ENCODE measurements around the gene HAL. TPM values are rescaled to one million over a fixed set of nuclear protein-coding genes. Genes with fewer than 3 reads are reported as not detected.

HAL gene
- total RNA-seq, 4 donors from 2014 or later, result 1.3 to 1.9 TPM; not detected in 2

- intact Hi-C loops (cut with DNase I), result no loop called here
- Histone ChIP-seq H3K4me3 (replicated peaks in 1 of 3) (no peak overlapping the region), H3K9me3 (no peaks in the 10 kb centered on the region), H3K27me3 (no peaks in the 10 kb centered on the region), H3K27ac (no peak overlapping the region), H3K4me1 (no peaks in the 10 kb centered on the region), H3K36me3 (peaks cover 37 to 44% of the 10 kb centered on the region in 2 donors)
- TF ChIP-seq POLR2A (IDR thresholded peaks at IDR 0.05), result no peak
- TF ChIP-seq, protein P1, sequence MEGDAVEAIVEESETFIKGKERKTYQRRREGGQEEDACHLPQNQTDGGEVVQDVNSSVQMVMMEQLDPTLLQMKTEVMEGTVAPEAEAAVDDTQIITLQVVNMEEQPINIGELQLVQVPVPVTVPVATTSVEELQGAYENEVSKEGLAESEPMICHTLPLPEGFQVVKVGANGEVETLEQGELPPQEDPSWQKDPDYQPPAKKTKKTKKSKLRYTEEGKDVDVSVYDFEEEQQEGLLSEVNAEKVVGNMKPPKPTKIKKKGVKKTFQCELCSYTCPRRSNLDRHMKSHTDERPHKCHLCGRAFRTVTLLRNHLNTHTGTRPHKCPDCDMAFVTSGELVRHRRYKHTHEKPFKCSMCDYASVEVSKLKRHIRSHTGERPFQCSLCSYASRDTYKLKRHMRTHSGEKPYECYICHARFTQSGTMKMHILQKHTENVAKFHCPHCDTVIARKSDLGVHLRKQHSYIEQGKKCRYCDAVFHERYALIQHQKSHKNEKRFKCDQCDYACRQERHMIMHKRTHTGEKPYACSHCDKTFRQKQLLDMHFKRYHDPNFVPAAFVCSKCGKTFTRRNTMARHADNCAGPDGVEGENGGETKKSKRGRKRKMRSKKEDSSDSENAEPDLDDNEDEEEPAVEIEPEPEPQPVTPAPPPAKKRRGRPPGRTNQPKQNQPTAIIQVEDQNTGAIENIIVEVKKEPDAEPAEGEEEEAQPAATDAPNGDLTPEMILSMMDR (IDR thresholded peaks at IDR 0.05), result no peak
- WGBS, 2 donors, result 93% methylated on average over 3 of the region's 3 CpGs
- no peak for DNase-seq
Observed at GRCh38 chr12:96014943-96015599, 18.9 kb upstream of the HAL start.

GRCh38 chr12:96007729-96008128 is 11.6 kb upstream of the HAL start:
- 57 to 71% methylated on average over 1 of the region's 1 CpG for WGBS, 2 donors
- intact Hi-C loops (cut with DNase I), result no loop called here
- Histone ChIP-seq H3K4me3 (replicated peaks in 1 of 3) (no peak overlapping the region), H3K36me3 (peaks cover 70 to 71% of the 10 kb centered on the region in 2 donors), H3K9me3 (no peaks in the 10 kb centered on the region), H3K27ac (no peak overlapping the region), H3K27me3 (no peaks in the 10 kb centered on the region), H3K4me1 (no peaks in the 10 kb centered on the region)
- DNase-seq, result no peak
- no peak for TF ChIP-seq POLR2A (IDR thresholded peaks at IDR 0.05)
- TF ChIP-seq, protein P1 (IDR thresholded peaks at IDR 0.05), result no peak

DNA sequence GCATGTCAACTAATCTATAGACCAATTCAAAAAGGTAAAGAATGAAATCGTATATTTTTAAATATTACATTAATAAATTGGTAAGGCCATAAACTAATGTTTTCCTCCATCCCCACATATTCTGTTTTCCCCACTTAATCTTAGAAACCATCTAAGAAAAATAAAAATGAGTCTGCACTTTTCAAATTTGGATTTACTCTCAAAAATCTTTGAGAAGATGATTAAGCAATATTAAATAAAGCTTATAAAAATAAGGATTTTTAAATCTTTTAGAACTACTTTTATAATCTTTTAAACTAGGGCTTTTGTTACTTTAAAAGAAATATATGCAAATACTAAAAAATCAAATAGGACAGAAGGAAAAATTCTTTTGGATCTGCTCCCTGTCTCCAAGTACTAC is 10.6 kb upstream of the HAL start:
- H3K4me3 ChIP-seq (replicated peaks in 1 of 3), result no peak overlapping the region
- no peak overlapping the region for H3K27ac ChIP-seq
- H3K36me3 ChIP-seq, result peaks cover 63 to 66% of the 10 kb centered on the region in 2 donors
- H3K27me3 ChIP-seq, result no peaks in the 10 kb centered on the region
- intact Hi-C loops (cut with DNase I), result no loop called here
- H3K9me3 ChIP-seq, result no peaks in the 10 kb centered on the region
- TF ChIP-seq, protein P1 (IDR thresholded peaks at IDR 0.05), result no peak
- TF ChIP-seq POLR2A (IDR thresholded peaks at IDR 0.05), result no peak
- no peak for DNase-seq
- 96 to 97% methylated on average over 1 of the region's 1 CpG for WGBS, 2 donors
- H3K4me1 ChIP-seq, result no peaks in the 10 kb centered on the region

DNA sequence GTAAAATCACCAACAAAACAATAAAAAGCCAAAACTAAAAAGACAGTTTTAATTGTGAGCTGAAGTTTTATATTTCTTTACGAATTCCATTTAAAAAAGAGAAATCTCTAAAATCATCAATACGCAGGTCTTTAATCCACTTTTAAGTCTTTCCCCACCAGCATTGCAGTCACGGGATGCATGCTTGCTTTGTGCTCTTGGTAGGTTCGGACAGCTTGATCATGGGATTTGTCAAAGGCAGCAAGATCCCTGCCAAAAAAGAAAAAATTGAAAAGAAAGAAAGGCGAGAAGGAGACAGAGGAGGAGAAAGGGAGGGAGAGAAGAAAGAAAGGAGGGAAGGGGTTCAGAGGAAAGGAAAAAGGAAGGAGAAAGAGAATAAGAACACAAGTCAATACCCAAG is 4.7 kb upstream of the HAL start:
- no peak overlapping the region for H3K27ac ChIP-seq
- H3K27me3 ChIP-seq, result no peaks in the 10 kb centered on the region
- WGBS, 2 donors, result 90 to 97% methylated on average over 5 of the region's 5 CpGs
- intact Hi-C loops (cut with DNase I), result no loop called here
- H3K4me1 ChIP-seq, result no peaks in the 10 kb centered on the region
- H3K9me3 ChIP-seq, result no peaks in the 10 kb centered on the region
- H3K36me3 ChIP-seq, result peaks cover 28 to 34% of the 10 kb centered on the region in 2 donors
- no peak for DNase-seq
- TF ChIP-seq, protein P1 (IDR thresholded peaks at IDR 0.05), result no peak
- TF ChIP-seq POLR2A (IDR thresholded peaks at IDR 0.05), result no peak
- no peak overlapping the region for H3K4me3 ChIP-seq (replicated peaks in 1 of 3)

DNA sequence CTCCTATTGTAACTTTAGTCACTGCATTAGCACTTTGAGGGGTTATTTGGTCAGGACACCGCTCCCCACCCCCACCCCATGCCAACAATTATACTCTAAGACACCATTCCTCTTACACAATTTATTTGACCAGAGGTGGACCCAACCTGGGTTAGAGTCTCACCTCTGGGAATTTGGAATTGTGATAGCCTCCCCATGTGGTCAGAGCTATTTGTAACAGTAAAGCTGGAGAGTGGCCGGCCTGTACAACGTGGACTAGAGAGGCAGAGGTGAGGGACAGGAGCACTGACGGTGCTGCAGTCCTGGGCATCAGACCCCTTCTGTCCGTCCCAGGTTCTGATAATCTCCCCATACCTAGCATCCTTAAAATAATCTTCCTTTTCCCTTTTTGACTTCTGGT is 3.3 kb upstream of the HAL start:
- WGBS, 2 donors, result 86 to 87% methylated on average over 5 of the region's 5 CpGs
- TF ChIP-seq, protein P1 (IDR thresholded peaks at IDR 0.05), result no peak
- no peak for TF ChIP-seq POLR2A (IDR thresholded peaks at IDR 0.05)

More for the DNA sequence above, 3.3 kb upstream of the HAL start:
- intact Hi-C loops (cut with DNase I), result loop anchor here (10.0 kb wide), 1 partner anchor 85 kb away; no protein-coding TSS in a partner anchor
- Histone ChIP-seq H3K4me1 (no peaks in the 10 kb centered on the region), H3K4me3 (replicated peaks in 1 of 3) (no peak overlapping the region), H3K27me3 (no peaks in the 10 kb centered on the region), H3K36me3 (peaks cover 14 to 21% of the 10 kb centered on the region in 2 donors), H3K27ac (no peak overlapping the region), H3K9me3 (no peaks in the 10 kb centered on the region)
- DNase-seq, result no peak
